ENCODE measurements around the gene MCEMP1.

DNA sequence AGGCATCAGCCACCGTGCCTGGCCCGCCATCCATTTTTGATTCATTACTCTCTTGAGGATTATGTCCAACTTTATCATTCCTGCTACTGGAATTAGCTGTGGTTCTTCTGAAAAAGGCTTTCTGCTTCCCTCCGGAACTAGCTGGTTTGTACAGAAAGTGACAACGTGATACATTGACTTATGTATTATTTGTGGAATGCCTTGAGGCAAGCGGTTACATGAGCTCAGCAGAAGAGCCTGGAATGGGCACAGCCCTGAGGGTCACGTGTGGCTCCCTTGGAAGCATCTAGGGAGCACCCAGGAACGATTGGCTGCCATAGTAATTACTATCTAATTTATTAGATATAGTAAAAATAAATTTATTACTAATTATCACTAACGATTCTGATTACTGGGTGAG, 22.5 kb upstream of the MCEMP1 start:
- TF ChIP-seq, protein P1, sequence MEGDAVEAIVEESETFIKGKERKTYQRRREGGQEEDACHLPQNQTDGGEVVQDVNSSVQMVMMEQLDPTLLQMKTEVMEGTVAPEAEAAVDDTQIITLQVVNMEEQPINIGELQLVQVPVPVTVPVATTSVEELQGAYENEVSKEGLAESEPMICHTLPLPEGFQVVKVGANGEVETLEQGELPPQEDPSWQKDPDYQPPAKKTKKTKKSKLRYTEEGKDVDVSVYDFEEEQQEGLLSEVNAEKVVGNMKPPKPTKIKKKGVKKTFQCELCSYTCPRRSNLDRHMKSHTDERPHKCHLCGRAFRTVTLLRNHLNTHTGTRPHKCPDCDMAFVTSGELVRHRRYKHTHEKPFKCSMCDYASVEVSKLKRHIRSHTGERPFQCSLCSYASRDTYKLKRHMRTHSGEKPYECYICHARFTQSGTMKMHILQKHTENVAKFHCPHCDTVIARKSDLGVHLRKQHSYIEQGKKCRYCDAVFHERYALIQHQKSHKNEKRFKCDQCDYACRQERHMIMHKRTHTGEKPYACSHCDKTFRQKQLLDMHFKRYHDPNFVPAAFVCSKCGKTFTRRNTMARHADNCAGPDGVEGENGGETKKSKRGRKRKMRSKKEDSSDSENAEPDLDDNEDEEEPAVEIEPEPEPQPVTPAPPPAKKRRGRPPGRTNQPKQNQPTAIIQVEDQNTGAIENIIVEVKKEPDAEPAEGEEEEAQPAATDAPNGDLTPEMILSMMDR (IDR thresholded peaks at IDR 0.05): no peak
- no peak for TF ChIP-seq POLR2A (IDR thresholded peaks at IDR 0.05)

All from esophagus squamous epithelium (tissue), 4 donors.